Activated CD8-positive, alpha-beta memory T cell treated with anti-CD3 and anti-CD28 coated beads for 24 hours (primary cell): Measurements from ENCODE around the gene F7.

Experiments used
- DNase-seq: peaks from one replicate; pipeline ENCODE4 v3.0.0-alpha.2; 2020

F7 gene

DNA sequence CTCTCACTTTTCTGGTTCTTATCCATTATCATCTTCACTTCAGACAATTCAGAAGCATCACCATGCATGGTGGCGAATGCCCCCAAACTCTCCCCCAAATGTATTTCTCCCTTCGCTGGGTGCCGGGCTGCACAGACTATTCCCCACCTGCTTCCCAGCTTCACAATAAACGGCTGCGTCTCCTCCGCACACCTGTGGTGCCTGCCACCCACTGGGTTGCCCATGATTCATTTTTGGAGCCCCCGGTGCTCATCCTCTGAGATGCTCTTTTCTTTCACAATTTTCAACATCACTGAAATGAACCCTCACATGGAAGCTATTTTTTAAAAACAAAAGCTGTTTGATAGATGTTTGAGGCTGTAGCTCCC, 14.2 kb downstream of the F7 start:
- DNase-seq = no peak

- no peak for DNase-seq
Measured at GRCh38 chr13:113120300-113121182, 14.9 kb downstream of the F7 start.

GRCh38 chr13:113121183-113121927, 15.8 kb downstream of the F7 start:
- no peak for DNase-seq

- DNase-seq = no peak
Measured at GRCh38 chr13:113121928-113122471, 16.4 kb downstream of the F7 start.

- DNase-seq = no peak
Measured at GRCh38 chr13:113122550-113123225, 17.1 kb downstream of the F7 start, which contains the start of gene F10. F10 (plus strand) TSS chr13:113122799; CDS start chr13:113122856, 57 bp downstream.

DNA sequence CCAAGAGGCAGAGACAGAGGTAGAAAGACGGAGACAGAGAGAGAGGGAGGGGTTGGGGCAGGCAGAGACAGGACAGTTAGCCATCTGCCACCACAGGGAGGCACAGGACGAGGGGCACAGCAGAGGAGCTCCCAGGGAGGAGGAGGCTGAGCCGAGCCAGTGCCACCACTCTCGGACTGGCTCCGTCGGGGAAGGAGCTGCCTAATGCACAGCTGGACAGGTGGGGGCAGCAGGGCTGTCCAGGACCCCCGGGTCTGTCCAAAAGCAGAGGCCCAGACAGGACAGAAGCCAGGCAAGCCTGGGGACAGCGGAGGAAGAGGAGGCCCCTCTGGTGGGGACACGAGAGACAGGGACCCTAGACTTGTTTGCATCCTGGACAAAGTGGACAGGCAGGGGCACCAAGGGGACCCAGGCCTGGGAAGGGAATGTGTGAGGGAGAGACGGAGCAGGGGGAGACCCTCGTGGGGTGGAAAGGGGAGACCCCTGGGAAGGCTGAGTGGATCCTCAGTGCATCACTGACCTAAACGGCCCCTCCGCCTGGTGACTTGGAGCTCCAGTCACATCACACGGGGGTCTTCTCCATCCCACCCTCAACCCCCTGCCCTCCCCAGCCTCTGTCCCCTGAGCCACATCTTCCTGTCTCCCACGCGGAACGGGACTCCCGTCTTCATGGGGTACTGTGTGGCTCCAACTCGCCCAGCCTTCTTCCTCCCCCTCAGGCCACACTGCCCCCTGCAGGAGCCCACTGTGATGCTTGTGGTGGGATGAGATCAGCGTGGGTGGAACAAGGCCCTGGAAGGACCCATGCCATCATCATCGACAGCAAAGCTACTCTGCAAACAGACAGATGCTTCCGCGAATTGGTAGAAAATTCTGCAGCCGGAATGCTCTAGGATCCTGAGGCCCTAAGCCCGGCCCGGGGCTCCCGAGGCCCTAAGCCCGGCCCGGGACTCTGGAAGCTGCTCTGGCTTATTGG, 17.9 kb downstream of the F7 start:
- no peak for DNase-seq

- no peak for DNase-seq
Measured at GRCh38 chr13:113124211-113124970, 18.8 kb downstream of the F7 start.

- DNase-seq = no peak
Measured at GRCh38 chr13:113125506-113126264, 20.1 kb downstream of the F7 start.

- DNase-seq = no peak
Measured at GRCh38 chr13:113126265-113127150, 20.9 kb downstream of the F7 start.

GRCh38 chr13:113129480-113129879, 23.9 kb downstream of the F7 start:
- no peak for DNase-seq

DNA sequence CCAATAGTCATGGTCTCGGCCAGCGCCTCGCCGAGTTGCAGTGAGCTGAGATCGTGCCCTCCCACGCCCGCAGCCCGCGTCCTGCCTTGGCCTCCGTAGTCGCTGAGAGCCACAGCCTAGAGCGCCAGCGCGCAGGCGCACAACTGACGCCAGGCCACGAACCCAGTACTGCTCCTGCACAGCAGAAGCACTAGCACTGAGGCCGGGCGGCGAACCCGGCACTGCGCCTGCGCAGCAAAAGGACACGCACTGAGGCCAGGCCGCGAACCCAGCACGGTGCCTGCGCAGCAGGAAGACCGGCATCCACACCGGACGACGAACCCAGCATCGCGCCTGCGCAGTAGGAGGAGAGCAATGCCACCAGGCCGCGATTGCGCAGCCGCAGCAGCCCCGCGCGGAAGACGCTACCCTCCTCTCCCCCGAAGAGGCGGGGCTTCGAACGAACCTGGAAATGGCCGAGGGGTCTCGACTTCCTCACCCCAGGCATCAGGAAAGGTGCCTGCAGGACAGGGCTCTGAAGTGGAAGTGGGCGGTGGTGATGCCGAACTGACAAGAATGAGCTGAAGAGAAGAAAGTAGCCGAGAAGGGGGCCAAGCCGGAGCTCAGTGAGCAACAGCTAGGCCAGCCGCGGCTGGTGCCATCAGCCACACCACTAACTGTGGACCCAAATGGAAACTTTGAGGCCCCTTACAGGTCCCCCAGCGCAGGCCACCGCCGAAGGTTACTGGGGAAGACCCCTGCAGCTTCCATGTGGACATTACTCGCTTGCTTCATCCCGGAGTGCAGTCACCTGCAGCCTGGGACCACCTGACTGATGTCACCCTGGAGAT, 24.5 kb downstream of the F7 start:
- no peak for DNase-seq

- no peak for DNase-seq
Measured at GRCh38 chr13:113135281-113135760, 29.7 kb downstream of the F7 start.

- DNase-seq = no peak
Measured at GRCh38 chr13:113137691-113138298, 32.2 kb downstream of the F7 start.

DNA sequence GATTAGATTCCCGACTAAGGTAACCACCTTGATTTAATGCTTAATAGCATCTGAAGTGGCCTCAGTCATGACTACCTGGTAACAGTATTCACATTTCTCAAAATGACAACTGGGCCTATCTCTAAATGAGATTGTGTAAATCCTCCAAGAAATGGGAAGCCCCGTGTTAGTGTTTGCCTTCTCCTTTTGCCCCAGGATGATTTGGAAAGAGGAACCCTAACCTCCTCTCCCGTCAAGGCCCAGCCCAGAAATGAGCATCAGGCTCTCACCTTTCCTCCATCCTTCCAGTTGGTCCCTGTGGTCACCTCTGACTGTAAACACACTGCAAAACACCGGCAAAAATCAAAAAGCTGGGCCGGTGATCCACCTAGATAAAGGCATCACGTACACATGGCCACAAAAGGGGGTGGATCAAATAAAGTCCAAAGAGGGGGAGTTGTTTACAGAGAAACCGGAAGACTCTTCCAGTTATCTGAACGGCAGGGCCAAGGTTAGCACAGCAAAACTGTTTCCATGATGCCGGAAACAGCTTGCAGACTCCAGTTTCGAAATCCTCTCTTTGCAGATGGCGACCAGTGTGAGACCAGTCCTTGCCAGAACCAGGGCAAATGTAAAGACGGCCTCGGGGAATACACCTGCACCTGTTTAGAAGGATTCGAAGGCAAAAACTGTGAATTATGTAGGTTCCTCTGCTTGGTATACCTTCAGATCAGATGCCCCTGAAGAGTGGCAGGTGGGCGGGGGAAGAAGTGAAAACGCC, 33.4 kb downstream of the F7 start:
- no peak for DNase-seq

DNA sequence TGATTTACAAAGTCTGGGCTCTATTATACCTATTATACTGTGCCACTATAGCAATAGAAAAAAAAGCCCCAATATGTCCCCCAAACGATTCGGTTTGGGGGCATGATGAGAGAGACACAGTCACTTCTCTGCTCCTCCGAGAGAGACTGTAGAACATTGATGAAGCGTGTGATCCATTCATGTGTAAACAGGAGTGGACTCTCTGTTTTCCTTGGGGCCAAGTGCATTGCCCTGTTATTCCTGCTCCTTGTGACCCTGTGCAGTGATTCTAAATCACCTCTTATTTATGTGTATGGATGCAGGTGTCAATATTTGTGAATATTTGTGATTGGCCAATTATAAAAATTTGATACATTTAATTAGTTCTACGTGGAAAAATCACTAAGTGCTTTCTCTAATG, 34.0 kb downstream of the F7 start:
- no peak for DNase-seq

- DNase-seq = no peak
Measured at GRCh38 chr13:113140677-113141600, 35.3 kb downstream of the F7 start.
